ENCODE data around the gene TTF2.

- TF ChIP-seq LEF1 (IDR thresholded peaks at IDR 0.05; ENCODE audit: borderline replicate concordance) = no peak
- no peak for TF ChIP-seq NFRKB (IDR thresholded peaks at IDR 0.05)
- no peak for TF ChIP-seq ARNT (IDR thresholded peaks at IDR 0.05)
- no peak for TF ChIP-seq FOXA1 (IDR thresholded peaks at IDR 0.05)
- no peak for TF ChIP-seq SUZ12 (IDR thresholded peaks at IDR 0.05)
Measured at GRCh38 chr1:117036018-117036461, 24.1 kb upstream of the TTF2 start.
